K562 (cell line): Measurements from ENCODE around the gene KPNA4. TPM values are rescaled to one million over a fixed set of nuclear protein-coding genes. Genes with fewer than 3 reads are reported as not detected.

Experiments
- CCNT2 ChIP-seq: IDR thresholded peaks from 2 replicates; pipeline ENCODE4 v1.6.1; 2011; ENCODE audit warnings: borderline replicate concordance, low read depth, mild to moderate bottlenecking, moderate library complexity, mixed read lengths, low read length; ENCODE audit not compliant: insufficient read length; ENCODE audit errors: extremely low read depth
- CTBP1 ChIP-seq: fragments of 450-650 bp; IDR thresholded peaks from 2 replicates; pipeline ENCODE4 v1.6.1; 2016; ENCODE audit warnings: borderline replicate concordance
- DACH1 ChIP-seq: fragments of 450-650 bp; IDR thresholded peaks from 2 replicates; pipeline ENCODE4 v1.6.1; 2018; ENCODE audit not compliant: partially characterized antibody
- EZH2 ChIP-seq: IDR thresholded peaks from 2 replicates; pipeline ENCODE4 v1.6.1; 2012; ENCODE audit warnings: low read depth, mild to moderate bottlenecking, inconsistent platforms, low read length, borderline replicate concordance
- KDM1A ChIP-seq, 2 experiments: fragments of 450-650 bp; IDR thresholded peaks; 2 replicates each; pipeline ENCODE4 v1.6.1; 2016; ENCODE audit warnings: mild to moderate bottlenecking in 2 of 2
- NFE2 ChIP-seq: IDR thresholded peaks from 2 replicates; pipeline ENCODE4 v1.6.1; 2014; ENCODE audit warnings: antibody characterized with exemption, low read depth
- PRPF4 ChIP-seq: fragments of 200-400 bp; formaldehyde crosslinking; IDR thresholded peaks from one replicate; pipeline ENCODE4 v1.6.1; 2017; ENCODE audit warnings: low read length, low read depth, mild to moderate bottlenecking; ENCODE audit not compliant: insufficient read depth, poor library complexity, severe bottlenecking
- PTTG1 ChIP-seq: fragments of 450-650 bp; IDR thresholded peaks from 2 replicates; pipeline ENCODE4 v1.6.1; 2016; ENCODE audit warnings: low read depth, mild to moderate bottlenecking, missing genetic modification characterization, missing compliant biosample characterization
- TAF1 ChIP-seq: IDR thresholded peaks from 2 replicates; pipeline ENCODE4 v1.6.1; 2011; ENCODE audit warnings: mild to moderate bottlenecking, low read length, moderate library complexity; ENCODE audit not compliant: insufficient read depth, control insufficient read depth, severe bottlenecking; ENCODE audit errors: extremely low read depth
- XRCC3 ChIP-seq: fragments of 450-650 bp; IDR thresholded peaks from 2 replicates; pipeline ENCODE4 v1.6.1; 2017; ENCODE audit warnings: mild to moderate bottlenecking, moderate library complexity
- ZBTB17 ChIP-seq: fragments of 450-650 bp; formaldehyde crosslinking; IDR thresholded peaks from 2 replicates; pipeline ENCODE4 v1.4.0; 2020; ENCODE audit warnings: mild to moderate bottlenecking
- ZNF23 ChIP-seq: fragments of 250-450 bp; sonication (Bioruptor Pico); IDR thresholded peaks from 2 replicates; pipeline ENCODE4 v1.4.0; 2020; ENCODE audit warnings: mild to moderate bottlenecking
- ZNF589 ChIP-seq: fragments of 200-800 bp; sonication (Bioruptor generic); IDR thresholded peaks from 2 replicates; pipeline ENCODE4 v1.6.1; 2016; ENCODE audit warnings: low read depth, missing genetic modification characterization, missing compliant biosample characterization
- polyA plus RNA-seq, 8 experiments: library from polyadenylated mRNA; depleted of rRNA in 4 of 8; stranded (reverse) in 5 of 8; unstranded in 3 of 8; fragments of >200 nt; fragmentation: Nextera tagmentation in 2 of 8; fragmentation: Illumina TruSeq in 1 of 8; extraction: Ambion mirVana in 2 of 8; extraction: Trizol in 1 of 8; gene quantifications; 2 replicates each; pipeline versions ENCODE4 v1.2.1 to v1.2.3, GENCODE V29; 2011 to 2014; ENCODE audit warnings: inconsistent platforms in 1 of 8, missing spikeins in 1 of 8
- total RNA-seq, 7 experiments: library from RNA; depleted of rRNA in 6 of 7; stranded (reverse); fragments of >200 nt in 6 of 7; fragmentation: Illumina TruSeq in 2 of 7; extraction: Trizol in 2 of 7; gene quantifications; 2 replicates each; pipeline versions ENCODE4 v1.2.1 to v1.2.3, GENCODE V29; 2011 to 2021; ENCODE audit warnings: low replicate concordance in 1 of 7
- TF ChIP-seq, protein P1 (sequence below): fragments of 450-650 bp; IDR thresholded peaks from 2 replicates; pipeline ENCODE4 v1.7.0; 2016; ENCODE audit warnings: borderline replicate concordance
- TF ChIP-seq, protein P2 (sequence below): fragments of 250-450 bp; sonication (Bioruptor Pico); IDR thresholded peaks from 2 replicates; pipeline ENCODE4 v1.8.0; 2022; ENCODE audit warnings: inconsistent platforms
- TF ChIP-seq, protein P3 (sequence below): fragments of 450-650 bp; IDR thresholded peaks from 2 replicates; pipeline ENCODE4 v1.6.1; 2016; ENCODE audit warnings: borderline replicate concordance
- TF ChIP-seq, protein P4 (sequence below), 2 experiments: IDR thresholded peaks; 2 replicates each; pipeline ENCODE4 v1.6.1; 2011; ENCODE audit warnings: borderline replicate concordance in 1 of 2, control low read depth in 1 of 2, low read depth in 1 of 2, low read length in 1 of 2, mild to moderate bottlenecking in 1 of 2, mixed read lengths in 1 of 2, moderate library complexity in 1 of 2; ENCODE audit not compliant: insufficient read depth in 1 of 2, insufficient read length in 1 of 2, poor library complexity in 1 of 2, severe bottlenecking in 1 of 2; ENCODE audit errors: extremely low read depth in 1 of 2

KPNA4 gene
- total and polyA plus RNA-seq, 9 of the 15 experiments (the other 6 are each of a cell fraction or from before 2014, with no cell fraction given), result 13.9 to 66.6 (median 34.5) TPM

DNA sequence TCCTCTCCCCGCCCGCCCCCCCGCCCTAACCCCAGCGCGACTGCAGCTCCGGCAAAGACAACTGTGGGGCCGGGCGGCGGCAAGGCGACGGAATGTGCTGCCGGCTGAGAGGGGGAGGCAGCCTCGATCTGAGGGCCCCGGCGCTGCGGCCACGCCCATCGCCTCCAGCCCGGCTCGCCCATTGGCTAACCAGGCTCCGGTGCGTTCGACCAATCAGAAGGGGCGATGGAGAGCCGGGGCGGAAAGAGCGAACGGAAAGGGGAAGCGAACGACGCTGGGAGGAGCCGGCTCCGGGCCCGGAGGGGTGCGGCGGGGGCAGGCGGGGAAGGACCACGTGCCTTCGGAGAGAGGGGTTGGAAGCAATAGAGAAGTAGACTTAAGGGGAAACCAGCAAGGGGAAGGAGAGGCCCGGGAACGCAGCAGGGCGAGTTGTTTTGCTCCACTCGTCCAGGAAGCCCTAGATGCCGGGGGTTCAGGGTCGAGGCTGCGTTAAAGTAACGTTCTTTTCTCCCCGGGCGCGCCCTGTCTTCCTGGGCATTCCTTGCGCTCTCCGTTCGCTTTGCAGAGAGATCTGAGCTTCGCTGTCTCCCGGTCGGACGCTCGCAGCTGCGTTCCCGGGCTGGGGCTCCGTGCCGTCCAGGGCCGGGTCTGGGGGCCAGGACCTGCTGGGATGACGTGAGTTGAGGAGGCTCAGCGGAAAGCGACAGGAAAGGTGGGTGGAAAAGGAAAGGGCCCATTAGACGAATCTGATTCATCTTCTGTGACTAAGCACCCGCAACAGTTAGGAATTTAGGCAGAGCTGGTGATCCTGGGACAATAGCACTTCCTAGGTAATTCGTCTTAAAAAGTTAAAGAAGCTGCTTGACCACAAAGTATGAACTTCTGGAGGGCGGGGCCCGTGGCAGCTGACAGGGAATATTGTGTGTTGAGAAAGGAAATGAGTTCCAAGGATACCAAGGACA lies at the start of gene KPNA4 (continued):
- TF ChIP-seq ZNF589 (CRISPR knock-in tag) (peak; percentile 59; the same call in 1 of the 2 replicates), CCNT2 (peak; percentile 46), TAF1 (peak; percentile 83), CTBP1 (peak; percentile 41; the same call in 1 of the 2 replicates), EZH2 (no peak), PTTG1 (no peak), ZBTB17 (CRISPR knock-in tag) (0 out of 2 replicates have a peak, but pooled peaks have one; percentile 37), KDM1A (IDR thresholded peaks at IDR 0.05) (0 out of 4 replicates have a peak, but pooled peaks of 1 of the 2 experiments have one; percentile 17), NFE2 (peak; percentile 59; the same call in 1 of the 2 replicates), XRCC3 (no peak), ZNF23 (CRISPR knock-in tag) (no peak), DACH1 (peak; percentile 7), PRPF4 (peak; percentile 58)
- TF ChIP-seq, protein P1, sequence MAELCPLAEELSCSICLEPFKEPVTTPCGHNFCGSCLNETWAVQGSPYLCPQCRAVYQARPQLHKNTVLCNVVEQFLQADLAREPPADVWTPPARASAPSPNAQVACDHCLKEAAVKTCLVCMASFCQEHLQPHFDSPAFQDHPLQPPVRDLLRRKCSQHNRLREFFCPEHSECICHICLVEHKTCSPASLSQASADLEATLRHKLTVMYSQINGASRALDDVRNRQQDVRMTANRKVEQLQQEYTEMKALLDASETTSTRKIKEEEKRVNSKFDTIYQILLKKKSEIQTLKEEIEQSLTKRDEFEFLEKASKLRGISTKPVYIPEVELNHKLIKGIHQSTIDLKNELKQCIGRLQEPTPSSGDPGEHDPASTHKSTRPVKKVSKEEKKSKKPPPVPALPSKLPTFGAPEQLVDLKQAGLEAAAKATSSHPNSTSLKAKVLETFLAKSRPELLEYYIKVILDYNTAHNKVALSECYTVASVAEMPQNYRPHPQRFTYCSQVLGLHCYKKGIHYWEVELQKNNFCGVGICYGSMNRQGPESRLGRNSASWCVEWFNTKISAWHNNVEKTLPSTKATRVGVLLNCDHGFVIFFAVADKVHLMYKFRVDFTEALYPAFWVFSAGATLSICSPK, result no peak
- TF ChIP-seq, protein P2, sequence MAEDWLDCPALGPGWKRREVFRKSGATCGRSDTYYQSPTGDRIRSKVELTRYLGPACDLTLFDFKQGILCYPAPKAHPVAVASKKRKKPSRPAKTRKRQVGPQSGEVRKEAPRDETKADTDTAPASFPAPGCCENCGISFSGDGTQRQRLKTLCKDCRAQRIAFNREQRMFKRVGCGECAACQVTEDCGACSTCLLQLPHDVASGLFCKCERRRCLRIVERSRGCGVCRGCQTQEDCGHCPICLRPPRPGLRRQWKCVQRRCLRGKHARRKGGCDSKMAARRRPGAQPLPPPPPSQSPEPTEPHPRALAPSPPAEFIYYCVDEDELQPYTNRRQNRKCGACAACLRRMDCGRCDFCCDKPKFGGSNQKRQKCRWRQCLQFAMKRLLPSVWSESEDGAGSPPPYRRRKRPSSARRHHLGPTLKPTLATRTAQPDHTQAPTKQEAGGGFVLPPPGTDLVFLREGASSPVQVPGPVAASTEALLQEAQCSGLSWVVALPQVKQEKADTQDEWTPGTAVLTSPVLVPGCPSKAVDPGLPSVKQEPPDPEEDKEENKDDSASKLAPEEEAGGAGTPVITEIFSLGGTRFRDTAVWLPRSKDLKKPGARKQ (CRISPR knock-in tag), result no peak
- TF ChIP-seq, protein P3, sequence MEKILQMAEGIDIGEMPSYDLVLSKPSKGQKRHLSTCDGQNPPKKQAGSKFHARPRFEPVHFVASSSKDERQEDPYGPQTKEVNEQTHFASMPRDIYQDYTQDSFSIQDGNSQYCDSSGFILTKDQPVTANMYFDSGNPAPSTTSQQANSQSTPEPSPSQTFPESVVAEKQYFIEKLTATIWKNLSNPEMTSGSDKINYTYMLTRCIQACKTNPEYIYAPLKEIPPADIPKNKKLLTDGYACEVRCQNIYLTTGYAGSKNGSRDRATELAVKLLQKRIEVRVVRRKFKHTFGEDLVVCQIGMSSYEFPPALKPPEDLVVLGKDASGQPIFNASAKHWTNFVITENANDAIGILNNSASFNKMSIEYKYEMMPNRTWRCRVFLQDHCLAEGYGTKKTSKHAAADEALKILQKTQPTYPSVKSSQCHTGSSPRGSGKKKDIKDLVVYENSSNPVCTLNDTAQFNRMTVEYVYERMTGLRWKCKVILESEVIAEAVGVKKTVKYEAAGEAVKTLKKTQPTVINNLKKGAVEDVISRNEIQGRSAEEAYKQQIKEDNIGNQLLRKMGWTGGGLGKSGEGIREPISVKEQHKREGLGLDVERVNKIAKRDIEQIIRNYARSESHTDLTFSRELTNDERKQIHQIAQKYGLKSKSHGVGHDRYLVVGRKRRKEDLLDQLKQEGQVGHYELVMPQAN, result peak; percentile 94
- TF ChIP-seq, protein P4, sequence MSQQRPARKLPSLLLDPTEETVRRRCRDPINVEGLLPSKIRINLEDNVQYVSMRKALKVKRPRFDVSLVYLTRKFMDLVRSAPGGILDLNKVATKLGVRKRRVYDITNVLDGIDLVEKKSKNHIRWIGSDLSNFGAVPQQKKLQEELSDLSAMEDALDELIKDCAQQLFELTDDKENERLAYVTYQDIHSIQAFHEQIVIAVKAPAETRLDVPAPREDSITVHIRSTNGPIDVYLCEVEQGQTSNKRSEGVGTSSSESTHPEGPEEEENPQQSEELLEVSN (IDR thresholded peaks at IDR 0.05; ENCODE audit: borderline replicate concordance in 1 of 2, extremely low read depth in 1 of 2, insufficient read depth in 1 of 2, insufficient read length in 1 of 2, low read depth in 1 of 2, low read length in 1 of 2, poor library complexity in 1 of 2, severe bottlenecking in 1 of 2), result peak; percentile 91 to 96
